AG08396 (cell line): ENCODE data around the gene ARHGAP26.
A peak's percentile ranks its signal among the peaks of the same experiment; 100 is the strongest.

Experiments
- DNase-seq: peaks from one replicate; pipeline ENCODE4 v3.0.0; 2012; ENCODE audit warnings: low spot score, mixed read lengths

The ARHGAP26 gene

GRCh38 chr5:143017992-143018391 lies 247.8 kb downstream of the ARHGAP26 start:
- DNase-seq = no peak

- no peak for DNase-seq
Observed at GRCh38 chr5:143019157-143019556, 249.0 kb downstream of the ARHGAP26 start.

- no peak for DNase-seq
Observed at GRCh38 chr5:143019614-143020515, 249.7 kb downstream of the ARHGAP26 start.

GRCh38 chr5:143021595-143021994 lies 251.4 kb downstream of the ARHGAP26 start:
- no peak for DNase-seq

GRCh38 chr5:143023411-143024096 lies 253.4 kb downstream of the ARHGAP26 start:
- peak; percentile 44 for DNase-seq

GRCh38 chr5:143024228-143024920 lies 254.2 kb downstream of the ARHGAP26 start:
- DNase-seq = no peak

- DNase-seq = no peak
Observed at GRCh38 chr5:143025376-143025775, 255.2 kb downstream of the ARHGAP26 start.

- DNase-seq = no peak
Observed at GRCh38 chr5:143025971-143026370, 255.8 kb downstream of the ARHGAP26 start.

GRCh38 chr5:143026380-143026779 lies 256.2 kb downstream of the ARHGAP26 start:
- no peak for DNase-seq

GRCh38 chr5:143029293-143029692 lies 259.1 kb downstream of the ARHGAP26 start:
- no peak for DNase-seq

GRCh38 chr5:143030349-143030748 lies 260.2 kb downstream of the ARHGAP26 start:
- DNase-seq = no peak

- DNase-seq = no peak
Observed at GRCh38 chr5:143031781-143032580, 261.8 kb downstream of the ARHGAP26 start.

- no peak for DNase-seq
Observed at GRCh38 chr5:143032581-143032836, 262.3 kb downstream of the ARHGAP26 start.

- DNase-seq = peak; percentile 53
Observed at GRCh38 chr5:143033535-143034250, 263.5 kb downstream of the ARHGAP26 start.

- DNase-seq = no peak
Observed at GRCh38 chr5:143036146-143036927, 266.2 kb downstream of the ARHGAP26 start.

GRCh38 chr5:143037071-143037470 lies 266.9 kb downstream of the ARHGAP26 start:
- DNase-seq = no peak

GRCh38 chr5:143037708-143038107 lies 267.5 kb downstream of the ARHGAP26 start:
- no peak for DNase-seq

GRCh38 chr5:143040622-143041021 lies 270.4 kb downstream of the ARHGAP26 start:
- DNase-seq = no peak

- no peak for DNase-seq
Observed at GRCh38 chr5:143041461-143041860, 271.3 kb downstream of the ARHGAP26 start.

GRCh38 chr5:143041972-143042770 lies 272.0 kb downstream of the ARHGAP26 start:
- no peak for DNase-seq
